Measurements from ENCODE around the gene ADAMTSL3. TPM values are rescaled to one million over a fixed set of nuclear protein-coding genes. Genes with fewer than 3 reads are reported as not detected.
A peak's percentile ranks its signal among the peaks of the same experiment; 100 is the strongest.
"Not testable (repeated sequence)": the region's sequence is repeated elsewhere in the genome, so short reads cannot be mapped to it uniquely, and the experiment has no call there.

The ADAMTSL3 gene
- total RNA-seq, 1 donor from 2014 or later: 11.6 TPM

DNA sequence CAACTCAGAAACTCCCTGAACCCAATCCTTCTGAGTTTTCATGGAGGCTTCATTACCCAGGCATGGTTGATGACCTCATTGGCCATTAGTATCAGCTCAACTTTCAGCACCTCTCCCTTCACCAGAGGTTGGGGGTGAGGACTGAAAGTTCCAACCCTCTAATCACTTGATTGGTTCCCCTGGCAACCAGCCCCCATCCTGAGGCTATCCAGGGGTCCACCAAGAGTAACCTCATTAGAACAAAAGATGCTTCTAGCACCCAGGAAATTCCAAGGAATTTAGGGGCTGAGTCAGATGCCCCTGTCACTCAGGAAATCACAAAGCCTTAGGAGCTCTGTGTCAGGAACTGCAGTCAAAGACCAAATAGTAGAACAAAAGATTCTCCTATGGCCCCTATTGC is 43.8 kb downstream of the ADAMTSL3 start:
- DNase-seq (ENCODE audit: low spot score): no peak

DNA sequence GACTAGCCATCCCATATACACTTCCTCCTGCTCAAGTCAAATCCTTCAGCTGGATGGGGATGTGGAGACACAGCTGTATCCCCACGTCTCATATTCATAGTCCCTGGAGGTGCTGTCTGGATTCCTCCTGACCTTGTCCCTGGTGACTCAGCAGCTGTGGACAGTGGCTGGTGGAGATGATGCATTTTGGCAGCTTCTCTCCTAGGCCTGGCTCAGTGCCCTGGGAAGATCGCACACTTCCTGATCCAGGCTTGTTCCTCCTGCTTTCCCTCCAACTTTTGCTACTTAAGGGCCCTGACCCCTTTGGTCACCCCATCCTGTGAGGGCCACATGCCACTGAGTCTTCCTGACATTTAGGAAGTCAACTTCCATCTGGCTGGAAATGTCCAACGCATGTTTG is 44.4 kb downstream of the ADAMTSL3 start:
- DNase-seq (ENCODE audit: low spot score): no peak

DNA sequence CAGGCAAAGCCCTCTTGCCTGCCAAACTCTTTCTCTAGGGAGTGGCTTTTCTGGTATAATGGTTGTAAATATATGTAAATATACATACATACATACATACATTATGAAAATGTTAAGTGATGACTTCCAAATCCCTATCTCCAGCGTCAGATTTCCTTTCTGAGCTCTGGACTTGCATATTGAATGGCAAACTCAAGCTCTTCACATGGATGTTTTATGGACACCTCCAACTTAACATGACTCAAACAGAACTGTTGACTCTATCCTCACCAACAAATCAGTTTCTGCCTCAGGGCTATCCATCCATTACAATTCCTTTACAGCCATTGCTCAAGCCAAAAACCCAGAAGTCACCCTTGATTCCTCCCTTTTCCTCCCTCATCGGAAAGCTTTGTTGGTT is 45.1 kb downstream of the ADAMTSL3 start:
- no peak for DNase-seq (ENCODE audit: low spot score)

DNA sequence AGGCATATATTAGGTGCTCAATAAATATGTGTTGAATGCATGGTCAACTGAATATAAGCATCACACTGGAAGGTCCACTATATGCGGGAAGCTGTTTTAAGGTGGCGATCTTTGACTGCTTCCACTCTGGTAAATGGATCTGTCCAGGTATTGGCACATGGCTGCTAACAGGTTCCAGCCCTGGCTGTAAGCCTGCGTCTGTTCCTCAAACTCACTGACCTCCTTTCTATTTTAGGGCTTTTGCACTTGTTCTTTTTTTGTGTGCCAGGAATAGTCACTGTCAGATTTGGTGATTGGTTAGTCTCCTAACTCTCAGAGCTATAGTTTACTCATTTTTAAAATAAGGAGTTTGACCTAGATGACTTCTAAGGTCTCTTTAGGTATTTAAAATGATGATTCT is 46.2 kb downstream of the ADAMTSL3 start:
- no peak for DNase-seq (ENCODE audit: low spot score)

DNA sequence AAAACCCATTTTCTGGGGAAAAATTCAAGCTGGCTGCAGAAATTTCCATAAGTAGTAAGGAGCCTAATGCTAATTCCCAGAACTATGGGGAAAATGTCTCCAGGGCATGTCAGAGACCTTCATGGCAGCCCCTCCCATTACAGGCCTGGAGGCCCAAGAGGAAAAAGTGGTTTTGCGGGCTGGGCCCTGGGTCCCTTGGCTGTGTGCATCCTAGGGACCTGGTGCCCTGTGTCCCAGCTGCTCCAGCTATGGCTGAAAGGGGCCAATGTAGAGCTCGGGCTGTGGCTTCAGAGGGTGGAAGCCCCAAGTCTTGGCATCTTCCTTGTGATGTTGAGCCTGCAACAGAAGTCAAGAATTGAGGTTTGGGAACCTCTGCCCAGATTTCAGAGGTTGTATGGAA is 48.4 kb downstream of the ADAMTSL3 start:
- DNase-seq (ENCODE audit: low spot score): not testable (repeated sequence)

DNA sequence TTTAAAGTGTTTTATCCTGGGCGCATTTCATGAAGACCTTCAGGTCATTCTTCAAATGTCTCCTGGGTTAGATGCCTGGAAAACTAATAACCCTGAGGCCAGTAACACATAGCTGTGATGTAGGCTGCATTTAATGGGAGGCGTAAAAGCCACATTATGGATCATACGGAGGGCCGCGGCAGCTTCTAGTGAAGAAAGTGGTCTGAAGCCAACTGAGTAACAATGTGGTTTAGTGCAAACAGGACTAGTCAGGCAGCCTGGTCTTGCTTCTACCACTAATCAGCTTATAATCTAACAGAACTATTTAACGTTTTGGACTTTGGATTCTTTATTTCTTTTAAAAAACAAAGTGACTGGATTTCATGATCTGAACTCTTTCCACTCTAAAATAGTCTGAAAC is 54.4 kb downstream of the ADAMTSL3 start:
- no peak for DNase-seq (ENCODE audit: low spot score)

DNA sequence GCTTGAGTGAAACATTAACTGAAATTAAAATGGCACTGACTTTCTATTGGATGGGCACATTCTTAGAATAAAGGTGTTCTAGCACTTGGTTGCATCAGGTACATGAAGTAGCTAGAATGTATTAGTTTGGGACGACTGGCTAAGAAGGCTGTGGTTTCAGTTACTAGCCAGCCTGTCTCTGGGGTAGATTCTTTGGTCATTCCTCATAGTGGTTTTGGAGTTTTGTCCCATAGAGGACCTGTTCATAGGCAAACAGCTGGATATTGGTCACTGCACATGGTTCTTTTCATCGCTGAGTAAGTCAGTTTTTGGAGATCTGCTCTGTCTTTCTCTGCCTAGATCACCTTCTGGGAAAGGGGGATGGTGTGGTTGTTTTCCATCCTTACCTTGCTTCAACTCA is 55.3 kb downstream of the ADAMTSL3 start:
- no peak for DNase-seq (ENCODE audit: low spot score)

DNA sequence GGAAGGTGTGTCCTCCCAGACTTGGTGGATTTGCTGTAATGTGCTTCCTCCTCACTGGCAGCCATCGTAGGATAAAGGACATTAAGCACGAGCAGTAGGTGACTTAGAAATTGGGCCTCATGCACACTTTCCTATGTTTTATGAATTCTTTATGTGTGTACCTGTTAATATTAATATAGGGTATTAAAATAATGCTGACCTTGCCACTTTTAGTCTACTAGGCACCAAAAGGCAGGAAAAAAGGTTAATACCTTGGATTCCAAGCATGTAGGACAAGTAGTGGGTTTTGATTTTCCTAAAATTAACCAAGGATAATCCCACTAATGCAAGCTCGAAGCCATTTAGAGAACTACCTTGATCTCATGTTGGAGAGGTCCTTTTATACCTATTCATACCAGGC is 55.9 kb downstream of the ADAMTSL3 start:
- DNase-seq (ENCODE audit: low spot score): no peak

DNA sequence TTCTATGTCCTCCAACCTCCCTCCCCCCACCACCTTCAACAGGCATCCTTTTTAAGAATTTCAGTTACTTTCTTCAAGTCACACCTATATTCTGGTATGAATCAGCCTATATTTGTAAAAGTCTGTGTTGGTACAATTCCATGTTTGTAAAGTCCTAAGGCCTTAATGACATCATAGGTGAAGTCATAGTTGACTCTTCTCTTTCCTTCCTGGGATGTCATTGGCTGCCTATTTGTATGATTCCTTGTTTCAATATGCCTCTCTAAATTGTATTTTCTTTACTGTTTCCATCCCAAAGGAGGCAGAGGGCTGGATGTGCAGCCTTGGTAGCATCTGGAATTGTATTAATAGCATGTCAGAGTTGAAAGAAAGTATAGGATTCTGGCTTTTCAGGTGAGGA is 56.5 kb downstream of the ADAMTSL3 start:
- no peak for DNase-seq (ENCODE audit: low spot score)

DNA sequence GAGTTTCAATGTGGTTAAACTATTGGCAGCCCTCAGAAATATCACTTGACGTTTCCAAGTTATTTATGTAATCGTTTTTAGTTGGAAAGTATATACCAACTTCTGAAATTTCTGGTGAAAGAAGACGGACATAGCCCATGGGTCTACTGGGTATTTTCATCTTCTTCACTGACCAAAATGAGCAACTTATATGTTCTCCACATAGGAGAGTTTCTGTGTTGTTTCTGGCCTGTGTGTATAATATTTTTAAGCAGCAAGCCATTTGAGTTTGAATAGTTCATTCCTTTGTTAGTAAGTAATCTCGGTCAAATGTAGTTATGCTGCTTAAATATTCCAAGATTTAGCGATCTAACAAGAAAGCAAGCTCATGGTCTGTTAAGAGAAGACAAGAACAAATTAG is 57.3 kb downstream of the ADAMTSL3 start:
- no peak for DNase-seq (ENCODE audit: low spot score)

DNA sequence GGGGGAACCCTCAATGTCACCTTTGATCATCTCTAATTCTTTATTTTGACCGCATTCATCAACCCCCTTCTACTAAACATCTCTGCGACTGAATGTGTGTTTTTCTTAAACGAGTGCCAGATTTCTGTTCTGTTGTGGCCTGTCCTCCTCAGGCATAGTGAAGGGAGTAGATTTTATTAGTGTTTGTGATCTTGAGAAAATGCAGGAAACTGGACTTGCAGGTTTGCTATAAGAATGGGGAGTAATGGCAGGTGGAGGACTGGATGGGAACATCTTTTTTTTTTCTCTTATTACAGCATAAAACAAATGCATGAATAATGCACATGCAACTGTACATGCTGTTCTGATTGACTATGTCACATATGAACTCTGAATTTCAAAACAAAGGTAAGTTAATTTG is 59.3 kb downstream of the ADAMTSL3 start:
- DNase-seq (ENCODE audit: low spot score): no peak

DNA sequence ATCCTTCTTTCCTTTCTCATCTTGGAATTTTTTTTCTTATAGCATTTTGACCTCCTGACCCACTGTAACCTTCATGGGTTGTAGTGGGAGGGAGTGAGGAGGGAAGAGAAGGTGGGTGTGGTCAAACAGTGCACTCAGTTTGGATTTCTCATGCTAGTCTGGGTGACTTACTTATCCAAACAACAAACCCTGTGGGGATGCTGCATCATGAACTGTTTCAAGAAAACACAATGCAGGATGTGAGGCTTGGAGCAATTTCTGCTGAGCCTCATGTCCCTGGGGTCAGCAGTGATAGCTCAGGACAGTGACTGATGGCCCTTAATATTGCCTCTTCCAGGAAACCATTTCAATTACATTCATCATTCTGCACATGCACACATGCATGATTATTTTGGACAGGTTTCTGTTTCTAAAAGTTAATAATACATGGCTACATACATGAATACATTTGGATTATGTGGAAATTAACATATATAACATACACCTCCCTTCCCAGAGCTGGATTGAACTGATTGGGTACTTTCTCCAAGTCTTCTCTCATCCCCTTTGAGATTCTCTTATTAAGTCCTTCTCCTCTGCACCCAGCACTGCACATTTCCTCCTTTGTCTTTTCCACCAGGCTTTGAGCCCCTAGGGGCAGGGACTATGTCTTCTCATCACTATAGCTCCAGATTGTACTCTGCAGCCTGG is 61.2 kb downstream of the ADAMTSL3 start:
- DNase-seq (ENCODE audit: low spot score): no peak

DNA sequence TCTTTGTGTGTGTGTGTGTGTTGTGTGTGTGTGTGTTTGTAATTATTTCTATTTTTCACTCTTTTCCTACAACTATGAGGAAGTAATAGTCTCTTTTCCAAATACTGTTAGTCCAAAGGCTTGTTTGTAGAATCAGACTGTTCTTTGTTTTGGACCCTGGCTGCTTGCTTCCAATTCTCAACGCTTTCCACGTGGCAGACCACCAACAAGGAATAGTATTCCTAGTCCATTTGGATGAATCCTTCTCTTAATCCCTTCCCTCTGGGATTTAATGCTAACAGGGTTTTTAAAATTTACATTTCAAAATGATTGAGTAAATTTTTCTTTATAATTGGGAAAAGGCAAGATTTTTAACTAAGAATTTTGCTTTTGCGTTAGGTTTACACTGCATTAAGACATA is 62.7 kb downstream of the ADAMTSL3 start:
- DNase-seq (ENCODE audit: low spot score): no peak

DNA sequence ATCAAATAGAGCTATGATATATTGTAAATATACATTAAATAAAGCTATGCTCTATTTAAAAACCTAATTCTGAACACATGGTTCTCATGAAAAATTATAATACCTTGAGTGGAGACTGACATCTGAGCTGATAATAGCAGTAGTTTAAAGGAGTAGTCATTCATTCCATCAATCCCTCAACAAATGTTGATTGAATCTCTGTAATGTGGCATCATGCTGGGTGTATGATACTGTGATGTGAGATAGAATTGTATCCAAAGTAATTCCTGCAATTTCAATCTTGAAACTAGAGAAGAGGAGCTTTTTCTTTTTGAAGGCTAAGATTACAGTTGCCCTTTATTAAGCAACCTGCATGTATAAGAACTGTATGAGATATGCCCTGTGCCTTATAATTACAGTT is 63.1 kb downstream of the ADAMTSL3 start:
- DNase-seq (ENCODE audit: low spot score): no peak

DNA sequence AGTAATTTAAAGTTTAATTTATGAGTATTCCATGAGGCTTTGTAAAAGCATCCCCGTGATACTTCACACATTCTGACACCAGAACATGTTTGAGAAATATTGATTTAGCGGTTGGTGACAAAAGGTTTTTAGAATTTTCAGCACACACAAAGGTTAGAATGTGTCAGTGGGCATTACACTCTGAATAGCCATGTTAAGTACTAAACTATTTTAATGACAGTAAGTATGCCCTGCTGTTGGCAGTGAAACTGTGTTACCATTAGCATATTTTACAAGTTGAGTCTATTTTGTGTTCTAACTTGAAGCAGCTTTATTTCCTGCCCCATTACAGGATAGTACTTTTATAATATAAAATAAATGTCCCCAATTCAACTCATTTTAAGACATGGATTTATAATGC is 66.5 kb downstream of the ADAMTSL3 start:
- no peak for DNase-seq (ENCODE audit: low spot score)

DNA sequence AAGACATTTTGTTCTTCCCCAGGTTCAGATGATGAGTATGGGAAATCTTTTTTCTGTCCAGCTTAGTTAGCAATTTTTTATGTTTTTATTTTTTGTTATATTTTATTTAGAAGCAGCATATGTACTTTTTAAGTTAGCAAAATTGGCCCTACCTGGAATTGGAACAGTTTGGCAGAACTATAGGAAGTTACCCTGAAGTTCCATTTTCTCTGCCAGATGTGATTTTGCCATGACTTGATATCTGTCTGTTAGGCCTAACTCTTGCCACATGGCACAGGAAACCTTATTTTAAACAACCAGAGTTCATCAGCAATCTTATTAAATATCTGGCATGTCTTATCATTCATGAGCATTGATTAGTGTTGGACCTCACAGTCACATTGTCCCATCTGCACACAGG is 67.1 kb downstream of the ADAMTSL3 start:
- no peak for DNase-seq (ENCODE audit: low spot score)

DNA sequence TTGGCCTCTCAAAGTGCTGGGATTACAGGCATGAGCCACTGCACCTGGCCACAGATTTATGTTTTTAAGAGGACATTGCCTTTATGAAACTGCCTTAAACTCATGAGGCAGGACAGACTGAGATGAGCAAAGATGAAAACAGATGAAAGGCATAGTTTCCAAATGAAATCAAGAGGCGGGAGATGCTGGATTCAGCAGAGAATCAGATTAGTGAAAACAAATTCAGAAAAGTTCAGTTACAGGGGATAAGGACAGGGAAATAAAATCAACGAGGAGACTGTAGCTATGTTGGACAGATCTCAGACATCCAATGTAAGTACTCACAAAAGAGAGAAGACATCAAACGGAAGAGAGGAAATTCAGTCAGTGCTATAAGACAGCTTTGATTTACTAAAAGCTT is 68.1 kb downstream of the ADAMTSL3 start:
- DNase-seq (ENCODE audit: low spot score): peak; percentile 79

DNA sequence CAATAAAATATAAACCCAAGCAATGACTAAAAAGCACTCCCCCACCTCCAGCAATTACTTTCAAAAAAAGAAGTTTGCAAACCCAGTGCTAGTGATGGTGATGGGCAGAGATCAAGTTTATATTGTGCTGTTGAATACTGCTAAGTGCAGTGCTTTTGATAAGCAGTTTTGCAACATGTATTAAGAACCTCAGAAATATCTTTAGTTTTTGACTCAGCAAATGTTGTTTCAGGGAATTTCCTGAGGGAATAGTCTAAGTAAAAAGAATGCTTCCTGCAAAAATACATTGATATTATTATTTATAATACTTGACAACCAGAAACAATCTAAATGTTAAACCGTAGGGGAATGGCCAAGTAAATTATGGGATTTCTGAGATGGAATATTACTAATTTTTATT is 69.3 kb downstream of the ADAMTSL3 start:
- DNase-seq (ENCODE audit: low spot score): peak; percentile 51

DNA sequence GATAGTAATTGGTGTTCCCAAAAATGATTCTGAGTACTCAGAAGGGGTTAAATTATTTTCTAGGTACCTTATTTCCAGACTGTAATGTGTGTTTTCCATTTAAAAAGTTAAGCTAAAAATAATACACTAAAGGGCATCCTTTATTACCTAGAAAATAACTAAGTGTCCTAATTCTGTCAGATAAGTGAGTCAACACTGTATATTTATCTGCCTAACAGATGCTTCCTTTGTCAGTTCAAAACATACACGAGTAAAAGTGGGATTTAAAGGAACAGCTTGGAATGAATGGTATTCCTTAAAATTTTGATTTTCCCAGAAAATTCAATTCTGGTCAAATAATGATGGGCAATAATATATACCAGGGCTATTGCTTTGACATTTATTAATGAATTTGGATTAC is 78.3 kb downstream of the ADAMTSL3 start:
- no peak for DNase-seq (ENCODE audit: low spot score)

DNA sequence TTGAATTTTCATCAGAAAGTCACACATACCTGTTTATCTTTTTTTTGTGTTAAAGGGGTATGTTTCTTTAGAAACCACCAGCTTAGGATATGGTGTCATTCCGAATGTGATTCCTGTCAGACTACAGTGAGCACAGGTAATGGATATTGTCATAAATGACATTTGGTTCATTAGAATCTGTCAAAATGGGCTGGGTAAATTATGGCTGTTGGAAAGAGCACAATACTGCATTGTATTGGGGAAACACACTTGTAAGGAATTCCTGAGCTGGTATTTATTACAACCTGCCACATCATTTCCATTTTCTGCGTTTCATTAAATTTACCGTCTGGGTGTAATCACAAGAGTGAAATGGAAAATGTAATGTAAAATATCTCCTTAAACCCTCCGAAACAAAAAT is 78.8 kb downstream of the ADAMTSL3 start:
- no peak for DNase-seq (ENCODE audit: low spot score)

DNA sequence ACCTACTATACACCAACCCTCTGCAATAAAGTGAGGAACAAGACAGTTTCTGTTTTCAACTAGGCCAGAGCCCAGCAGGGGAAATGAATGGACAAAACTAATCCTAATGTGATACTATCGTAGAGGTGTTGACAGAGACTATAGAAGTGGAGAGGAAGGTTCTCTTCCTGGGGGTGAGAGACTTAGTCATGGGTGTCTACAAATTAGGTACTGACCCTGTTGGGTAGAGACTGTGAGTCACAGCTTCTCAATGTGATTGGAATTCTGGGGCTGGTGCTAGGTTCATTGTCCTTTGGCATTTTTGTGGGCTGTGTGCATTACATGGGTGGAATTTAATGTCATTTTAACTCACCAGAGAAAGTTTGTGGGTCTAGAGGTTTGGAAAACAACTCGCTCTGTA is 79.3 kb downstream of the ADAMTSL3 start:
- no peak for DNase-seq (ENCODE audit: low spot score)

DNA sequence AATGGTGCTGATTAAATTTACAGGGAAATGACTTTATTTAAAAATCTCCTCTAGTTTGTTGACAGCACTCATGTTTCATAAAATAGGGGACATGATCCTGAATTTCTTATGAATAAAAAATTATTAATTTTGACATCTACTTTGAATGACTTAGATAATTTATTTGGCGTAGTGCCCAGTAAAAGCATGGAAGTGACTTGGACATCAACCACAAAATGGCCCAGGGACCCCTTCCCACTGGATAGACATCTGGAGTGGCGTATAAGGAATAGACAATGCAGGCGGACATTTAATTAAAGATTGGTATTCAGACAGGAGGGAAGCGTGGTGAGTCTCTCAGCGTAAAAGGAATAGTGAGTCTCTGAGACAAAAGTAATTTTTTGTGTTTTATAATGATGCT is 79.8 kb downstream of the ADAMTSL3 start:
- DNase-seq (ENCODE audit: low spot score): no peak

DNA sequence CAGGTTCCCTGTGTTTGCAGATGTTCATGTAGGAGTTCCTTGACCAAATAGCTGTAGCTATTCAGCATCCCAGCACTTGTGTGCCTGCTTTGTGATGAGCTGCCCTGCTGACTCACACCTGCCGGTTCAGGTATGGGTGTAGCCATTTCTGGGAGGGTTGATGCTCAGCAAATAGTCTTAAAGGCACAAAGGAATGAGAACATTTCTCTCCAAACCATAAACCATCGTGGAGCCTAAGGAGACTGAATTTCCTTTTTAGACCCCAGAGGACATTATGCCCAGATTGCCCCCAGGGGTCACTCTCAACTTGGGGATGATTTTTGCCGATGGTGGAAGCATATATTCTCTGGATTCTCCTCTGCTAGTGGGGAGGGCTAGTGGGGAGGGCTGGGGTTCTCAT is 80.6 kb downstream of the ADAMTSL3 start:
- no peak for DNase-seq (ENCODE audit: low spot score)

DNA sequence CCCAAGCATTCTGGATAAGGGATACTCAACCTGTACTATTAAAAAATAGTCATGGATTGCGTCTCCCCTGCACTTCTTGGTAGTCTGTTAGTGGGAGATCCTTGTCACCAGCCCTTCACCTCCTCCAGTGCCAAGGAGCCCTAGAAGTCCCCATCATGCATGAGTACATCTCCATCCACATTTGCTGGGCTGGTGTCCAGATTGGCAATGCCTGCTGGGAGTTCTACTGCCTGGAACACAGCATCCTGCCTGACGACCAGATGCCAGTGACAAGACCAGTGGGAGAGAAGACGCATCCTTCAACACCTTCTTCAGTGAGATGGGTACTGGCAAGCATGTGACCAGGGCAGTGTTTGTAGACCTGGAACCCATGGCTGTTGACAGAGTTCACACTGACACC is 85.7 kb downstream of the ADAMTSL3 start:
- DNase-seq (ENCODE audit: low spot score): no peak
